Activated CD8-positive, alpha-beta memory T cell treated with anti-CD3 and anti-CD28 coated beads for 24 hours (primary cell): ENCODE data around the gene KIAA0513.

Experiments
- DNase-seq: peaks from one replicate; pipeline ENCODE4 v3.0.0-alpha.2; 2020

The KIAA0513 gene

GRCh38 chr16:85075236-85075924 is 47.8 kb downstream of the KIAA0513 start:
- no peak for DNase-seq

DNA sequence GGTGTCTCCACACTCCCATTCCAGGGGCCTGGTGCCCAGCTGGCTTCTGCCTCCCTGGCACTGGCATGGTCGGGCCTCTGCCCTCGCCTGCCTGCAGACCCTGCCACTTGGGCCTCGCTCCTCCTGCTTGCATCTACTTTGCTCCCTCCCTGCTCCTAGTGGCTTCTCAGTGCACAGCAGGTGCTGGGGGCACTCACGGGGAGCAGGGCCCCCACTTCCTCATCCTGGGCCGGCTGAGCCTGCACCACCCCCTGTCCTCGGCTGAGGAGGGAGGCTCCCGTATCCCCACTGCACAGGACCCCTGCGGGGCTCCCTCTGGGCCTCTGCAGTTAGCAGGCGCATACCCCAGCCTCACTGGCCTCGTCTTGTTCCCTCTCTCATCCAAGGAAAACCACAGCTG is 49.4 kb downstream of the KIAA0513 start:
- DNase-seq, result no peak

- no peak for DNase-seq
Observed at GRCh38 chr16:85077576-85078125, 50.1 kb downstream of the KIAA0513 start.

DNA sequence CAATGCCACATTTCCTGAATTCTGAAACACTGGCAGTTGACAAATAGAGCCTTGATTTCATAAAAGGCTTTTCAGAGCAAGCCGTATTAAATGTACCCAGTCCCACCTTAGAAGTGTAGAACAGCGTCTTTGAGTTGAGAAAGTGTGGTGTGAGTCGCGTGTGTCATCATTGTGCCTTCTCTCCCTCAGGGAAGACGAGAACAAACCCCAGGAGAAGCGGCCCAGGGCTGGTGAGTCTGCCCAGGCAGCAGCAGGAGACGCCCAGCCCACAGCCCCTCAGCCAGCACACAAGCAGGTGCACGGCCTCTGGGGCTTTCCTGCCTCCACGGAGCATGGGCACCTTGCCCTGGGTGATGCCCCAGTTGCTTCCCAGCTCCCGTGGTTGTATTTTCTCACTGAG is 50.6 kb downstream of the KIAA0513 start:
- DNase-seq, result no peak

DNA sequence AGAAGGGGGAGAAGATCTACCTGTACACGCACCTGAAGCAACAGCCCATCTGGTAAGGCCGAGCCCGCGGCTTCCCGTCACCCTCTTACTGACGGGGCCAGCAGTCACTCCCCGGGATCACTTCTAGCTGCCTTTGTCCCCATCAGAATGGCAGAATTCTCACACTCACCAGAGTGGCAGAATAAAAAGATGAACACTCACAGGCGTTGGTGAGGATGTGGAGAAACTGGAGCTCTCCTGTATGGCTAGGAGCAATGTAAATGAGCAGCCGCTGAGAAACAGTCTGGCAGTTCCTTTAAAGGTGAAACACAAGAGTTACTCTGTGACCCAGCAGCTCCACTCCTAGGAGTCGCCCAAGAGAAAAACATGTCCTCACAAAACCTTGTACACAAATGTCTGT is 51.4 kb downstream of the KIAA0513 start:
- DNase-seq, result no peak

DNA sequence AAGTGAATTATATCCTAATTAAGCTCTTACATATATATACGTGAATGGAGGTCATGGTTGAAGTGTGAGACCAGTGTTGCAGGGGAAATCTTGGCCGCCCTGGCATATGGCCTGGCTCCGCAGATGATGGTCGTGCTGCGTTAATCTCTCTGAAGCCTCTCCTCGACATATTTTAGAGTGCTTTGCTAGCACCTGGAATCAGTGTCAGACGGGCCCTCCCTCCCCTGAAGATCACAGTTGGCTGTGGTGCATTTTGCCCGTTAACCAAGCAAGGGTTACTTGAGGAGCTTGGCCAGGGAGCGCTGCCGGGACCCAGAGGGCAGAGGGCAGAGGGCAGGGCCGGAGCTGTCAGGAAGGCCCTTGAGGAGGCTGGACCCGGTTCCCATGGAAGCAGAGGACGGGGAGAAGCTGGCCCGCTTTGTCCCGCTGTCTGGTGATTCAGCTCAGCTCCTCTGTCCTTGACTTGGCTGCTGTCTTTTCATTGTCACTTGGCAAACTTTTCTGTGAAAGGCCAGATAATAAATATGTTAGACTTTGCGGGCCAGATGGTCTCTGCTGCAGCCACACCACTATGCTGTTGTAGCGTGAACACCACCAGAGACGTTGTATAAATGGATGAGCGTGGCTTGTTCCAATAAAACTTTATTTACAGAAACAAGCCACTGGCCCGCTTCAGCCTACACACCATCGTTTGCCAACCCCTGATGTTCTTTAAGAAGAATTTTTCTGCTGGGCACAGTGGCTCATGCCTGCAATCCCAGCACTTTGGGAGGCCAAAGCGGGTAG is 52.4 kb downstream of the KIAA0513 start:
- DNase-seq, result no peak

- no peak for DNase-seq
Observed at GRCh38 chr16:85081038-85081437, 53.4 kb downstream of the KIAA0513 start.

- DNase-seq, result no peak
Observed at GRCh38 chr16:85081765-85082164, 54.2 kb downstream of the KIAA0513 start.

GRCh38 chr16:85082173-85083050 is 54.8 kb downstream of the KIAA0513 start:
- DNase-seq, result no peak

- no peak for DNase-seq
Observed at GRCh38 chr16:85083051-85083639, 55.5 kb downstream of the KIAA0513 start.

DNA sequence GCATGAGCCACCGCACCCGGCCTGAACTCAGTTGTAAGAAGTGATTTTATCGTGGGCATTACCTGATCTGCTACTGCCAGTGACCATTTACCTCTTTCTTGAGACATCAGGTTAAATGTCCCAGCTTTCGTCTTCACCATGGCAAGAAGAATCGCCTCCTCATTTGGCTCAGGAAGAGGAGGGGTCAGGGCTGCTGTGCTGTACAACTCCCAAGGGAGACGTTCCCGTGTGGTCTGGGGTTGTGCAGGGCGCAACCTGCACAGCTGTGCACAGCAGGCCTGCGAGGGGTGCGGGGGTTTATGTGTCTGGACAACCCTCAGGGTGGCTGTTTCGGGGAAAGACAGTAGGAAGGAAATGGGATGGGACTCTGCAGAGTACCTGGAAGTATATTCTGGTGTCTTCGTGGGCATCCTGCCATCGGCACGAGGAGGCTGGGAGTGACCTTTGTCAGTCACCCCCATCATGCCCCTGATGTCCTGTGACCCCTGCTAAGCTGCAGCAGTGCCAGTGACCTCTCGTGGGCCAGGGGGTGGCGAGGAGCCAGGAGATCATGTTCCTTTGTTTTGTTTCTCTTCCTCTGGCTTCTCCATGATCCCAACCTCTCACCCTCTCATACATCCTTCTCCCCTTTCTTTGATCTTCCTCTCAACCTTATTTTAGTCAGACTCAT is 57.4 kb downstream of the KIAA0513 start:
- DNase-seq, result no peak

GRCh38 chr16:85085721-85086120 is 58.1 kb downstream of the KIAA0513 start:
- DNase-seq, result no peak

DNA sequence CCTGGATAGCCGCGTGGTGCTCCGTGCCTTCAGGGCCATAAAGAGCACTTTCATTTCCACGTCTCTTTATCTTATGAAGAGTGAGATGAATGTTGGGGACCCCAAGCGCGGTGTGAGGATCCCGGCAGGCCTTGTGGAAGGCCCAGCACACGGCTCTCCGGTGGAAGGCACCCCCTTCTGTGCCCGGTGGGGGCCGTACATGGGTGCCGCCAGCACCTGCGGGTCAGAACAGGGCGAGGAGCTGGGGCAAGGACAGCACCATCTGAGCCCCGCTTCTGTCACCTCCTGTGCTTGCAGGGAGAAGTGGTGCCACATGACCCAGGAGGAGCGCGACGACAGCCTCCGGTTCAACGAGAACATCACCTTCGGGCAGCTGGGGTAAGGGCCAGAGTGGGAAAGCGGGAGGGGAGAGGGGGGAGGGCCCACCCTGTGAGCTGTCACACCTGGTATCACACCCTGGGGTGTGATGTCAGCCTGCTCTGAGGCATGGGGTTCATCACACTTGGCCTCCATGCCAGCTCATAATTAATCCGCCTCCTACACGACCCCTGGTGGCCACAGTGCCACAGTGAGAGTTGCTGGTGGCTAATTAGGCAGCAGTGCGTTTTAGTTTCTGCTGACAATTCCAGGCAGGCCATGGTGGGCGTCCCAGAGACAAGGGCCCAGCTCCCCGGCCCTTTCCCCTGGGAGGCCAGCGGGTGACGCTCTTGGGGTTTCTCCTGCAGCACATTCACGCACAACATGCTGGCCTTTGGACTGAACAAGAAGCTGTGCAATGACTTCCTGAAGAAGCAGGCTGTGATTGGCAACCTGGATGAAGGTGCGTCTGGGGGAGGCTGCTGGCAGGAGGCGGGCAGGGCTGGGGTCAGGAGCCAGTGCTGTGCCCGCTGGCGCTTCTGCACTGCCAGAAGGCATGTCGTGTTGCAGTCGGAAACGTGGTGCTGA is 59.0 kb downstream of the KIAA0513 start:
- DNase-seq, result peak; percentile 89

GRCh38 chr16:85087899-85088569 is 60.4 kb downstream of the KIAA0513 start:
- DNase-seq, result no peak

GRCh38 chr16:85088570-85089199 is 61.1 kb downstream of the KIAA0513 start:
- DNase-seq, result no peak

DNA sequence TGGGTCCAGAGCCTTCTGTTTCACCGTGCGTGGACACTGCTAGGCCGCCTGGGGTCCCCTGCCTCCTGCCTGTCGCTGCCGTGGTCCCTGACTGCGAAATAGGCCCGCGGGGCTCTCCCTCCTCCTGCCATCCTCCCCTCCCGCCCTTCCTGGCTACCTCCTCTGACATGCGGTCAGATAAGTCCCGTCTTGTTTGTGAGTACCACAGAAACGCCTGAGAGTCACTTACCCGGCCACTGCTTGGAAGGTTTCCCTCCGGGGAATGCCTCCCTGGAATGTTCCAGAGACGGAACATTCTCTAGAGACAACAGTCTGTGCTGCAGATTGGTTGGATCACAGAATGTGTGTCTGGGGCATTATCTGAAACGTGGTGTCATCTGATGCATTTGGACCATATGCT is 61.9 kb downstream of the KIAA0513 start:
- no peak for DNase-seq

DNA sequence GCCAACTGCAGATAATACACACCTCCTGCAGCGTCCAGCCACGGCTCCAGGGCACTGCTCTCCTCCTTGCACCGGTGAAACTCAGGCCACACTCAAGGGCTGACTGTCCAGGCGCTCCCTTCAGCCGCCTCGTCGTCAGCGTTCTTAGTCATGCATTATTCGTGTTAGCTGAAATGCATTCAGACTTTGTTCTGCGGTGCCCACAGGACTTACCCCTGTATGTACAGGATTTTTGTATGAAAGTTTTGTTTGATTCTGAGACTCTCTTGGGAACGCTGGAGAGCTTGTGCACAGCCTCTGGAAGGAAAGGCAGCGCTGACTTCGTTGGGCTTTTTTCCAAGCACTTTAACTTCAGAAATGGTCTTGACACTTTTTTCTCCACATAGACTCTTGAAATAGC is 62.6 kb downstream of the KIAA0513 start:
- DNase-seq, result no peak

GRCh38 chr16:85090873-85091521 is 63.4 kb downstream of the KIAA0513 start:
- no peak for DNase-seq

DNA sequence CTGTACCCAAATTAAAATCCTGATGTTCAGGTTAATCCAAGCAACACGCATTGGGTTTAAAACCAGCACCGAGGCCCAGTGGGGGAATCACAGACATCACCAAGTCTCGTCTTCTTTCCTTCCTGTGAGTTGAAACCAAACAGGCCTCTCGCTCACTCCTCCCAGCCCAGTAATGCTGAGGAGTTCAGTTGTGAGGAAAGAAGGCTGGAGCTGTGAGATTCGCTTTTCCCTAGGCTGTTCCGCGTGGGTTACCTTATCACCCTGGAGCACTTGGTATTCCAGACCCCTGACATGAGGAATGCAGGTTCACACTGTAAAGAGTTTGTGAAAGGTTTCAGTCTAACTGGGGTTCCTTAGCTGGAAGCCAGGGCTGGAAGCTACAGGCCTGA is 63.9 kb downstream of the KIAA0513 start:
- DNase-seq, result no peak
